Hematopoietic multipotent progenitor cell treated with erythropoietin and hydrocortisone succinate and interleukin-3 and kit ligand, for 4 days (in vitro differentiated cells): ENCODE data around the gene IARS1.
A peak's percentile ranks its signal among the peaks of the same experiment; 100 is the strongest.

Experiments
- DNase-seq: peaks from one replicate; pipeline ENCODE4 v3.0.0-alpha.2; 2015

IARS1 gene

GRCh38 chr9:92293452-92294296 is at the start of gene IARS1:
IARS1 (minus strand) TSS chr9:92293697; CDS start chr9:92289419, 4,278 bp downstream.
- DNase-seq = peak; percentile 98

- peak; percentile 28 for DNase-seq
Measured at GRCh38 chr9:92342825-92343488, 49.5 kb upstream of the IARS1 start.

GRCh38 chr9:92341578-92341977 is 48.1 kb upstream of the IARS1 start:
- DNase-seq = no peak

GRCh38 chr9:92333282-92333634 is 39.8 kb upstream of the IARS1 start:
- DNase-seq = no peak

GRCh38 chr9:92332577-92333281 is 39.2 kb upstream of the IARS1 start:
- no peak for DNase-seq

GRCh38 chr9:92328225-92328624 is 34.7 kb upstream of the IARS1 start:
- DNase-seq = peak; percentile 72

- peak; percentile 30 for DNase-seq
Measured at GRCh38 chr9:92327283-92327850, 33.9 kb upstream of the IARS1 start.

- DNase-seq = peak; percentile 74
Measured at GRCh38 chr9:92325991-92326500, 32.5 kb upstream of the IARS1 start.

- peak; percentile 96 for DNase-seq
Measured at GRCh38 chr9:92325269-92325990, 31.9 kb upstream of the IARS1 start, which contains the start of the genes CENPP and NOL8. CENPP (plus strand) TSS chr9:92325953. NOL8 (minus strand) TSS chr9:92325350; CDS start chr9:92324161, 1,189 bp downstream.

GRCh38 chr9:92324889-92325268 is 31.4 kb upstream of the IARS1 start:
- DNase-seq = no peak

- peak; percentile 78 for DNase-seq
Measured at GRCh38 chr9:92324431-92324830, 30.9 kb upstream of the IARS1 start.

GRCh38 chr9:92315456-92315855 is 22.0 kb upstream of the IARS1 start:
- no peak for DNase-seq

- no peak for DNase-seq
Measured at GRCh38 chr9:92313624-92314012, 20.1 kb upstream of the IARS1 start.

- DNase-seq = peak; percentile 72
Measured at GRCh38 chr9:92312887-92313623, 19.6 kb upstream of the IARS1 start.

- DNase-seq = no peak
Measured at GRCh38 chr9:92310562-92310961, 17.1 kb upstream of the IARS1 start.

- DNase-seq = no peak
Measured at GRCh38 chr9:92308893-92309292, 15.4 kb upstream of the IARS1 start.

- no peak for DNase-seq
Measured at GRCh38 chr9:92300936-92301335, 7.4 kb upstream of the IARS1 start.

- DNase-seq = no peak
Measured at GRCh38 chr9:92299116-92299515, 5.6 kb upstream of the IARS1 start.

- no peak for DNase-seq
Measured at GRCh38 chr9:92298036-92298435, 4.5 kb upstream of the IARS1 start.

- no peak for DNase-seq
Measured at GRCh38 chr9:92297611-92298010, 4.1 kb upstream of the IARS1 start.

GRCh38 chr9:92295827-92296258 is 2.3 kb upstream of the IARS1 start:
- DNase-seq = peak; percentile 94
